BJ (cell line): ENCODE measurements around the gene SH3BP5L. TPM values are rescaled to one million over a fixed set of nuclear protein-coding genes. Genes with fewer than 3 reads are reported as not detected.
A peak's percentile ranks its signal among the peaks of the same experiment; 100 is the strongest.
"Not testable (repeated sequence)": the region's sequence is repeated elsewhere in the genome, so short reads cannot be mapped to it uniquely, and the experiment has no call there.

Source experiments
- CTCF ChIA-PET: fragments of 350-600 bp; formaldehyde crosslinking; extraction: SDS; loops from one replicate; lab custom pipeline; 2021; ENCODE audit warnings: antibody characterized with exemption, inconsistent platforms; lab: Yijun Ruan, JAX
- POLR2A ChIA-PET: fragments of 300-600 bp; sonication (Branson Sonifier 250); formaldehyde crosslinking; extraction: SDS; loops from one replicate; lab custom pipeline; 2021; ENCODE audit warnings: antibody characterized with exemption; lab: Charles Lee
- DNase-seq: peaks from one replicate; pipeline ENCODE4 v3.0.0-alpha.2; 2011; ENCODE audit warnings: low read depth
- H3K27me3 ChIP-seq: 2 replicates; pipeline ENCODE4 v1.6.0; 2011; ENCODE audit warnings: low read length; ENCODE audit not compliant: control insufficient read depth, insufficient read depth
- H3K36me3 ChIP-seq: 2 replicates; pipeline ENCODE4 v1.5.1; 2011; ENCODE audit warnings: low read length; ENCODE audit not compliant: control insufficient read depth, insufficient read depth
- H3K4me3 ChIP-seq: 2 replicates; pipeline ENCODE4 v1.5.1; 2011; ENCODE audit warnings: low read depth, mild to moderate bottlenecking, control low read depth, low read length
- CTCF ChIP-seq: IDR thresholded peaks from 2 replicates; pipeline ENCODE4 v1.5.1; 2011; ENCODE audit warnings: low read depth, mild to moderate bottlenecking, control low read depth, inconsistent platforms, low read length, moderate library complexity; ENCODE audit not compliant: insufficient read depth
- polyA plus RNA-seq: library from polyadenylated mRNA; depleted of rRNA; stranded (reverse); fragments of >200 nt; gene quantifications from 2 replicates; pipeline ENCODE4 v1.2.3, GENCODE V29; 2011

SH3BP5L gene
- polyA plus RNA-seq, 1 experiment = 32.5 TPM

- POLR2A ChIA-PET = interaction anchor here (0.6 to 1.2 kb wide), 3 partner anchors 9 to 21 kb away, joined by 3 to 5 read pairs (median 3); partner anchors contain the start of gene ZNF692
- no peaks in the 10 kb centered on the region for H3K27me3 ChIP-seq
- TF ChIP-seq CTCF = no peak
- peak; percentile 89 for DNase-seq
- CTCF ChIA-PET = interaction anchor here (3.1 to 3.8 kb wide), 2 partner anchors 11 to 21 kb away, joined by 17 to 21 read pairs; partner anchors contain the start of genes SH3BP5L and ZNF692
- peak within 1 kb of the TSS; percentile 97 for H3K4me3 ChIP-seq
- H3K36me3 ChIP-seq = peaks cover under 1% of the 10 kb centered on the region; the same call in 1 of the 2 replicates
Observed at GRCh38 chr1:248837781-248838356, 12.2 kb upstream of the SH3BP5L start, which contains the start of gene ZNF672. Gene ZNF672 (plus strand): TSS chr1:248838224. CDS start chr1:248847275, 9,051 bp downstream.

GRCh38 chr1:248837045-248837780, 11.5 kb upstream of the SH3BP5L start:
- POLR2A ChIA-PET = interaction anchor here (0.6 to 1.2 kb wide), 3 partner anchors 9 to 22 kb away, joined by 3 to 5 read pairs (median 3); partner anchors contain the start of gene ZNF692
- no peak for TF ChIP-seq CTCF

DNA sequence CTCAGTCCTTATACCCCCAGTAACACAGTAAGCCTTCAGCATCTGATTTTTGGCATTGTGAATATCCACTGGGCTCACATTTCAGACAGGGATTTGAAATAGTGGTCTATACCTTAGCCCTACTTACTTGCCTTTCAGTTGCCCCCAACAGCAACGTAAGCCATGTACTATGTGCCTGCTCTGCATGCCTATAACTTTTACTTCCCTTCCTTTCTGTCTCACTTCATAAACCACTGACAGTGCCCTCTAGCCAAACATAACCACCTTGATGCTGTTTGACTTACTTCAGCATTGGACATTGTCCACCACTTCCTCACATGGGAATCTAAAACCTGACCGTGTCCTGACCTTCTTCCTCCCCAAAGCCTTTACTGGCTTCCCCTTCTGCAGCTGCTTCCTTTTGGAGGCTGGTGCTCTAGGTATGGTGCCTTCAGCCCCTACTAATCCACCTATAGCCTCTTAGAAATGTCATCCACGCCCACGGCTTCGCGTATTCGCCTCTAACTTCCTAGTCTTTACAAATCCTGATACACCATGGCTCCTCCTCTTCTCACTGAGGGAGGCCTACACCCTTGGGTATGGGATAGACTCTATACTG, 8.7 kb upstream of the SH3BP5L start:
- no peak for TF ChIP-seq CTCF
- Histone ChIP-seq H3K4me3 (no peak overlapping the region), H3K27me3 (no peaks in the 10 kb centered on the region), H3K36me3 (no peaks in the 10 kb centered on the region)
- CTCF ChIA-PET = interaction anchor here (0.7 kb wide), 1 partner anchor 28 kb away, joined by 3 read pairs; no protein-coding TSS in a partner anchor
- DNase-seq = no peak
- POLR2A ChIA-PET = no interaction called here

More at GRCh38 chr1:248837045-248837780, 11.5 kb upstream of the SH3BP5L start:
- no peak for DNase-seq
- CTCF ChIA-PET = interaction anchor here (3.1 to 3.8 kb wide), 2 partner anchors 10 to 21 kb away, joined by 17 to 21 read pairs; partner anchors contain the start of genes SH3BP5L and ZNF692
- H3K36me3 ChIP-seq = no peaks in the 10 kb centered on the region
- H3K27me3 ChIP-seq = no peaks in the 10 kb centered on the region
- peak overlapping the region; percentile 97 for H3K4me3 ChIP-seq

- DNase-seq = no peak
- Histone ChIP-seq H3K36me3 (no peaks in the 10 kb centered on the region), H3K4me3 (no peak overlapping the region), H3K27me3 (no peaks in the 10 kb centered on the region)
- CTCF ChIA-PET = no interaction called here
- POLR2A ChIA-PET = interaction anchor here (0.6 kb wide), 1 partner anchor 1527 kb away, joined by 5 read pairs; no protein-coding TSS in a partner anchor
- no peak for TF ChIP-seq CTCF
Observed at GRCh38 chr1:248831842-248832241, 6.1 kb upstream of the SH3BP5L start.

DNA sequence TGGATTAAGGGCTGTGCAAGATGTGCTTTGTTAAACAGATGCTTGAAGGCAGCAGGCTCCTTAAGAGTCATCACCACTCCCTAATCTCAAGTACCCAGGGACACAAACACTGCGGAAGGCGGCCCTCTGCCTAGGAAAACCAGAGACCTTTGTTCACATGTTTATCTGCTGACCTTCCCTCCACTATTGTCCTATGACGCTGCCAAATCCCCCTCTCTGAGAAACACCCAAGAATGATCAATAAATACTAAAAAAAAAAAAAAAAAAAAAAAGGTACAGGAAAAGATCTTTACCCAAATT, 5.0 kb upstream of the SH3BP5L start:
- H3K36me3 ChIP-seq, POLR2A ChIA-PET, H3K27me3 ChIP-seq, H3K4me3 ChIP-seq, DNase-seq, CTCF ChIA-PET: not testable (repeated sequence)
